GM19025 (cell line): ENCODE results near the gene OSBPL10.
"Not testable (repeated sequence)": the region's sequence is repeated elsewhere in the genome, so short reads cannot be mapped to it uniquely, and the experiment has no call there.

Experiments used
- ATAC-seq: cut with Tn5 transposase; IDR thresholded peaks from one replicate; pipeline ENCODE4 v1.9.1; 2021; ENCODE audit warnings: mild to moderate bottlenecking, low read depth, moderate library complexity; ENCODE audit not compliant: unreplicated experiment

OSBPL10 gene

GRCh38 chr3:31785286-31785685 is 195.8 kb downstream of the OSBPL10 start:
- ATAC-seq: no peak

GRCh38 chr3:31783851-31784250 is 197.2 kb downstream of the OSBPL10 start:
- ATAC-seq: not testable (repeated sequence)

DNA sequence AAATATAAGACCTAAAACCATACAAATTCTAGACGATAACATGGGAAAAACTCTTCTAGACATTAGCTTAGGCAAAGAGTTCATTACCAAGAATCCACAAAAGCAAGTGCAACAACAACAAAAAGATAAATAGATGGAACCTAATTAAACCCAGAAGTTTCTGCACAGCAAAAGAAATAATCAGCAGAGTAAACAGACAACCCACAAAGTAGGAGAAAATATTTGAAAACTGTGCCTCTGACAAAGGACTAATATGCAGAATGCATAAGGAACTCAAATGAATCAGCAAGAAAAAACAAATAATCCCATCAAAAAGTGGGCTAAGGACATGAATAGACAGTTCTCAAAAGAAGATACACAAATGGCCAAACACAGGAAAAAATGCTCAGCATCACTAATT is 198.8 kb downstream of the OSBPL10 start:
- ATAC-seq: not testable (repeated sequence)

GRCh38 chr3:31779514-31779913 is 201.5 kb downstream of the OSBPL10 start:
- no peak for ATAC-seq

DNA sequence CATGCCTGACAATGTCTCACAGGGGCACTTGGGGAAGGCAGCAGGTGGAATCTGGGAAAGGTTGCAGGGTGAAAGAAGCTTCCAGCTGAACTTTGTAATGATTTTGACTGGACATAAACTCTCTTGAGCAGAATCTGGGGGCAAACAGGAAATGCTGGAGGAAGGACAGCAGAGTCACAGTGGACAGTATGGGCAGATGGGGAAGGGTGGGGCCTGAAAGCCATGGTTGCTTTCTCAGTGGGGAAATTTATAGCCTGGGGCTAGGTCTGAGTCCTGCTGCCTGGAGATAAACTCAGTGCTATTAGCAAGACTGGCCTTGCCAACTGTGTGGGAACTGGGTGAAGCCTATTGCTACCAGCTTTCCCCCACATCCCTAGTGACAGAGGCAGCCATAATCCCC is 203.2 kb downstream of the OSBPL10 start:
- ATAC-seq: no peak

GRCh38 chr3:31777092-31777491 is 204.0 kb downstream of the OSBPL10 start:
- no peak for ATAC-seq

DNA sequence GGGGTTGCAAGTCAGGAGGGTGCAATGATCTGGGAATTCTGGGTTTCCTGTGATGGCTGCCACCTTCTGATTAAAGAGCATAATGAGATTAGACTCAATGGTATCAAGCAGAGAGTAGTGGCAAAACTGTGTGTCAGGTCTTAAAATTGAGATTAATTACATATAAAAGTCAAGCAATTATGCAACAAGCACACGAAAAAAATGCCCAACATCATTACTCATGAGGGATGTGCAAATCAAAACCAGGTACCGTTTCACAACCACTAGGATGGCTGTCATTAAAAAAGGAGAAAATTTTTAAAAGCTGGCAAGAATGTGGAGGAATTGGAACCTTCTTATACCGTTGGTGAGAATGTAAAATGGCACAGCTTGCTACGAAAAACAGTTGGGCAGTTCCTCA is 205.0 kb downstream of the OSBPL10 start:
- no peak for ATAC-seq

DNA sequence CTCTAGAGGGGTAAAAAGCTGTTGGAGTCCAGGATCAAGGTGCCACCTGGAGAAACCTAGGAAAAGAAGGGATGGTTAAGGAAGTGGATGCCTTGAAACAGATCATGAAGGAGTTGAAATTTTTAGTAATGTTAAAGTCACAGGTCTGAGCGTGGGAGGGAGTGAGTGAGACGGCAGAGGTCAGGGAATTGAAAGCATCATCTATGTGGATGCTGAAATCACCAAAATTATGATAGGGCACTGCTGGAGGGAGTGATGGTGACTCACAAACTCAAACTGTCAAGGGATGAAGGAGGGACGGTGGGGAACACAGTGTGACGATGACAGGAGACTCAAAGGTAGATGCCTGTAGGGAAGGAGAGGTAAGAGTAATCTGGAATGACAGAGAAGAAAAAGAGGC is 205.7 kb downstream of the OSBPL10 start:
- ATAC-seq: no peak

GRCh38 chr3:31772758-31773473 is 208.1 kb downstream of the OSBPL10 start:
- ATAC-seq: no peak

DNA sequence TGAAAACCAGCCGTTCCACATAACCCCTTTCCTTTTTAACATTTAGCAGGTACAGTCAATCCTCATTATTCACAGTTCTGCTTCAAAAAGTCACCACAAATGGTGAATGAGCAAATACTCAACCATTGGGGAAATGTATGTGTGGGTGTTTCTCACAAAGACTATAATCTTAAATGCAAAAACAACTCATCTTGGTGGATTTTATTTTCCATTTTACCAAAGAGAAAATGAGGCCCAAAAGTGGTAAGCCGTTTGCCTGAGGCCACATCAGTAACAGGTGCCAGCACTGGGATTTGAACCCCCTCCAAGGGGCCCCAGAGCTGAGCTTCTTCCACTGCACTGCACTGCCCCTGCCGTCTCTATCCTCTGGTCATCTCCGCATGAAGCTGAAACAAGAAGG is 208.8 kb downstream of the OSBPL10 start:
- ATAC-seq: no peak

DNA sequence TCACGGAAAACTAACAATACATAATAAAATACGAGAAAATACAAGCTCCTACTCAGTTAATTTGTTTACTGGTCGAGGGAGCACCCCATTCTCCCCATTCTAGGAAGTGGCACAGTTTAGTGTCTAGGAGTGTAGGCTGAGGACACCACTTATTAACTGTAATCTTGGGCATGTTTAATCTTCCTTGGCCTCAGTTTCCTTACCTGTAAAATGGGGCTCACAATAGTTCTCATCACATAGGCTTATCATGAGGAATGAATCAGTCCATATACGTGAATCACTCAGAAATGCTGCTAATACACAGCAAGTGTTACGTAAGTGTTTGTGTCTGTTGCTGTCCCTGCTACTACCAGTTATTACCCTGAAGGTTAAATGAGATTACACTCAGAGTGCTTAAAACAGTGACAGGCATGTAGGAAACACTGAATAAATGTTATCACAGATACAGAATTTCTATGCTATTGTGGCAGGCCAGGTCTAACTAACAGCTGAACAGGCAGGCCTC is 210.2 kb downstream of the OSBPL10 start:
- ATAC-seq: no peak

- ATAC-seq: no peak
These were observed 212.5 kb downstream of the OSBPL10 start for GRCh38 chr3:31768479-31769125.

DNA sequence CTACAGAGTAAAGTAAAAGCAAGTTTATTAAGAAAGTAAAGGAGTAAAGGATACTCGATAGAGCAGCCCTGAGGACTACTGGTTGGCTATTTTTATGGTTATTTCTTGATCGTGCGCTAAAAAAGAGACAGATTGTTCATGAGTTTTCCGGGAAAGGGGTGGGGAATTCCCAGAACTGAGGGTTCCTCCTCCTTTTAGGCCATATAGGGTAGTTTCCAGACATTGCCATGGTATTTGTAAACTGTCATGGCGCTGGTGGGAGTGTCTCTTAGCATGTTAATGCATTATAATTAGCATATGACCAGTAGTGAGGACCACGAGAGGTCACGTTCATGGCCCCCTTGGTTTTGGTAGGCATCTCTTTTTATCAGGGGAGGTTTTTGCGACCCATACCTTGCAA is 213.1 kb downstream of the OSBPL10 start:
- ATAC-seq: no peak

- no peak for ATAC-seq
These were observed 214.4 kb downstream of the OSBPL10 start for GRCh38 chr3:31766669-31767068.

DNA sequence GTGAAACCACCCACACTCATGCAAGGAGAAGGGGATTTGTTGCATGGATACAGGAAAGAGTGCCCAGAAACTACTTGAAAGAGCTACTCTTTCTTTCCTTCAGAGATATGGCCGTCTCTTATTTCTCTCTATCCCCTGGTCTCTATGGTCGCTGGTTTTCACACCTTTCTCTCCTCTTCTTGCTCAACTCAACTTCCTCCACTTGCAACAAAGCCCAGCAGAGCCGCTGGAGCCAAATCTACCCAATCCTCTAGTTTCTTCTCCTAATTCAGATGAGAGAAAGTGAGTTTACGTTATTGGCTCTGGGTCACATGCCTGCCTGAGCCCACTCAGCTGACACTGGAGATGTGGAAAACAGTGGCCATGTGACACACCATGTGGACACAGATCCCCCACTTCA is 215.2 kb downstream of the OSBPL10 start:
- ATAC-seq: no peak

GRCh38 chr3:31763731-31764130 is 217.3 kb downstream of the OSBPL10 start:
- ATAC-seq: no peak

DNA sequence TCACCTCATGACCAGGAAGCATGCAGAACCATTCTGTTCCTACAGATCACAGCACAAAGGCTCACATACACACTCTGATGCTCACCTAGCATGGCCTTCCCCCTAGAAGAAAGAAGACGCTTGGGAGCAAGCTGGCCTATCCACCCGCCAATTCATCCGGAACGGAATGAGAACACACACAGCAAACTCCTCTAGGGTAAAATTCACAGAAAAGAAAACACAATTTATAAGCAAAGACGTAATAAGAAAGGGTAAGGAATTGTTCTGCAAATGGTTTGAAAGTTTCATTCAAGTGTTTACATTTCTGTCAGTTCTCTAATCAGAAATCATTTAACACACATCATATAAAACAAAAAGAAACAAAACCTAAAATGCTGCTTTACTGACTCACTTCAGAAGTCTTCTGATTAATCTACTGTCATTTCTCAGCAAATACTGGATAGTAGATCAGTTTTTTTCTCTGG is 218.1 kb downstream of the OSBPL10 start:
- ATAC-seq: no peak

DNA sequence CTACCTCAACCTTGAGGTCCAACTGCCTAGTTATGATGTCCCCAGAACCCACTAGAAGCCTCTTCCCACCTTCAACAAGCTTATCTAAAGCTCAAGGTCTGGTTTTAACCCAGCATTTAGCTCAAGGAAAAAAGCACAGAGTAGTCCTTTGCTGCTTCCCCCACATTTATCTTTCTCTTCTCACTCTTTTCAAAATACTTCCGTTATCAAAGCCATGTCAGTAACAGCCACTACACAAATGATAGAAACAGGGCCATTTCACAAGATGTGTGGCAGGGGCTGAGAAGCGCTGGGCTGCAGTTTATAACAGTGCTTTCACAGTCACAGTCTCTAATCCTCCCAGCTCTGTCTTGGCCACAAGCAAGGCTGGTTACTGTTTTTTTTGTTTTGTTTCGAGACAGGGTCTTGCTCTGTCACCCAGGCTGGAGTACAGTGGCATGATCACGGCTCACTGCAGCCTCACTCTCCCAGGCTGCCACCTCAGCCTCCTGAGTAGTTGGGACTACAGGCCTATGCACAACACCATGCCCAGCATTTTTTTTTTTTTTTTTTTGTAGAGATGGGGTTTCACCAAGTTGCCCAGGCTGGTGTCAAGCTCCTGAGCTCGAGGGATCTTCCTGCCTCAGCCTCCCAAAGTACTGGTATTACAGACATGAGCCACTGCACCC is 218.8 kb downstream of the OSBPL10 start:
- ATAC-seq: no peak

- no peak for ATAC-seq
These were observed 220.4 kb downstream of the OSBPL10 start for GRCh38 chr3:31760654-31761053.

DNA sequence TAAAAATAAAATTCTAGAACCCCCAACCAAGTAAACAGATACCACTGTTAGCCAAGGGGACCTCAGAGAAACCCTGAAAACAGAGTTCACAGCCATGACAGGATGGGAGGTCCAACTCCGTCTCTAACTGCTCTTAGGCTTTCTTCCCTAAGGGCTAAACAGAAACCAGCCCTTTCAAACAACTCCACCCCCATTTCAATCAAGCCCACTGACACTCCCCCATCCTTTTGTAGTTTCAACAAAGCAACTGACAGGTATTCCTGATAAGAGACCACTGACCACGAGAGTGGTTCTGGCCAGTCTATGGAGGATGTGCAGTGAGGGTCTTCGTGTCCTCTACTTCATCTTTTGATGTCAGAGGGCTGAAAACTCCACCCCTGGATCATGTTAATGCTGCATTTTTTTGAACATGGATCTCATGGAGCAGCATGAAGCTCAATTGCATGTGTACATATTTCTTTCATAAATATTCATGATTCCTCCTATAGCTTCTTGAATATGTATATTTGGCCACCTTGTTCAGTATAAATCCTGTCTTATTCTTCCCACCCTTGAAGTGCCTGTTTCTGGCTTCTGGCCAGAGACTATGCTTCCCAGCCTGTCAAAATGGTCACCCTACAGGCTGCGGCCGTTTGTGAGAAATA is 222.6 kb downstream of the OSBPL10 start:
- ATAC-seq: no peak
